Stimulated activated CD8-positive, alpha-beta memory T cell treated with anti-CD3 and anti-CD28 coated beads, Interleukin-4, amount 100 ng/mL, for 48 hours (primary cell): Measurements from ENCODE around the gene ZFPM1.
"Not testable (repeated sequence)": the region's sequence is repeated elsewhere in the genome, so short reads cannot be mapped to it uniquely, and the experiment has no call there.

Source experiments
- DNase-seq: peaks from one replicate; pipeline ENCODE4 v3.0.0-alpha.2; 2020

The ZFPM1 gene

GRCh38 chr16:88503771-88504488 is 50.9 kb downstream of the ZFPM1 start:
- no peak for DNase-seq

- no peak for DNase-seq
These were observed 51.7 kb downstream of the ZFPM1 start for GRCh38 chr16:88504489-88505404.

- DNase-seq, result peak; percentile 81
These were observed 52.5 kb downstream of the ZFPM1 start for GRCh38 chr16:88505405-88506082.

GRCh38 chr16:88506723-88507122 is 53.6 kb downstream of the ZFPM1 start:
- DNase-seq, result no peak

- no peak for DNase-seq
These were observed 54.2 kb downstream of the ZFPM1 start for GRCh38 chr16:88507231-88507743.

GRCh38 chr16:88508376-88508867 is 55.3 kb downstream of the ZFPM1 start:
- no peak for DNase-seq

- DNase-seq, result no peak
These were observed 56.0 kb downstream of the ZFPM1 start for GRCh38 chr16:88508868-88509748.

GRCh38 chr16:88509749-88510069 is 56.6 kb downstream of the ZFPM1 start:
- no peak for DNase-seq

- DNase-seq, result no peak
These were observed 57.3 kb downstream of the ZFPM1 start for GRCh38 chr16:88510091-88510994.

GRCh38 chr16:88511060-88511459 is 58.0 kb downstream of the ZFPM1 start:
- DNase-seq, result no peak

GRCh38 chr16:88511906-88512305 is 58.8 kb downstream of the ZFPM1 start:
- no peak for DNase-seq

- DNase-seq, result no peak
These were observed 59.9 kb downstream of the ZFPM1 start for GRCh38 chr16:88512728-88513696.

GRCh38 chr16:88514070-88514469 is 61.0 kb downstream of the ZFPM1 start:
- no peak for DNase-seq

GRCh38 chr16:88514526-88515232 is 61.6 kb downstream of the ZFPM1 start:
- no peak for DNase-seq

GRCh38 chr16:88515371-88515770 is 62.3 kb downstream of the ZFPM1 start:
- DNase-seq, result no peak

- no peak for DNase-seq
These were observed 63.0 kb downstream of the ZFPM1 start for GRCh38 chr16:88515925-88516594.

- DNase-seq, result no peak
These were observed 63.6 kb downstream of the ZFPM1 start for GRCh38 chr16:88516601-88517061.

GRCh38 chr16:88517208-88517774 is 64.2 kb downstream of the ZFPM1 start:
- DNase-seq, result not testable (repeated sequence)
